ENCODE measurements around the gene JADE1.

JADE1 gene

GRCh38 chr4:128823025-128823661 lies 13.6 kb downstream of the JADE1 start:
- no peak for TF ChIP-seq EZH2phosphoT487 (IDR thresholded peaks at IDR 0.05; ENCODE audit: borderline replicate concordance)
- no peak for TF ChIP-seq CTCF (conservative IDR thresholded peaks at IDR 0.05; ENCODE audit: low read length)
- H3K27me3 ChIP-seq (ENCODE audit: insufficient read depth, low read length, poor library complexity, severe bottlenecking): no peaks in the 10 kb centered on the region
- H3K9me3 ChIP-seq (ENCODE audit: insufficient read depth, low read depth, low read length): no peaks in the 10 kb centered on the region
- H3K4me1 ChIP-seq (ENCODE audit: insufficient read depth, low read length, poor library complexity, severe bottlenecking): peaks cover 3% of the 10 kb centered on the region
- no peaks in the 10 kb centered on the region for H3K9me2 ChIP-seq (replicated peaks; ENCODE audit: low read depth, low read length)
- no peak overlapping the region for H3K4me3 ChIP-seq (ENCODE audit: low read length, poor library complexity, severe bottlenecking)
- peaks cover 89% of the 10 kb centered on the region for H4K20me1 ChIP-seq (ENCODE audit: insufficient read depth, low read length, poor library complexity, severe bottlenecking)
- H3F3A ChIP-seq (ENCODE audit: low read depth): no peaks in the 10 kb centered on the region
- no peak overlapping the region for H2AFZ ChIP-seq (ENCODE audit: low read length)
- no peak overlapping the region for H3K4me2 ChIP-seq (ENCODE audit: low read depth, low read length, poor library complexity, severe bottlenecking)
- H3K36me3 ChIP-seq (ENCODE audit: insufficient read depth, low read length): 0 out of 2 replicates have a peak, but pooled peaks cover 5% of the 10 kb centered on the region
- H3K79me2 ChIP-seq (ENCODE audit: insufficient read depth, low read length): peaks cover 100% of the 10 kb centered on the region
- H3K9ac ChIP-seq (ENCODE audit: low read depth, low read length, poor library complexity, severe bottlenecking): no peak overlapping the region

GRCh38 chr4:128825226-128825625 lies 15.7 kb downstream of the JADE1 start:
- Histone ChIP-seq H3K4me3 (ENCODE audit: low read length, poor library complexity, severe bottlenecking) (no peak overlapping the region), H3K9ac (ENCODE audit: low read depth, low read length, poor library complexity, severe bottlenecking) (no peak overlapping the region), H3F3A (ENCODE audit: low read depth) (no peaks in the 10 kb centered on the region), H4K20me1 (ENCODE audit: insufficient read depth, low read length, poor library complexity, severe bottlenecking) (peaks cover 89% of the 10 kb centered on the region), H3K9me3 (ENCODE audit: insufficient read depth, low read depth, low read length) (no peaks in the 10 kb centered on the region), H3K9me2 (replicated peaks; ENCODE audit: low read depth, low read length) (no peaks in the 10 kb centered on the region), H3K4me1 (ENCODE audit: insufficient read depth, low read length, poor library complexity, severe bottlenecking) (peaks cover 3% of the 10 kb centered on the region), H3K4me2 (ENCODE audit: low read depth, low read length, poor library complexity, severe bottlenecking) (no peak overlapping the region), H3K27me3 (ENCODE audit: insufficient read depth, low read length, poor library complexity, severe bottlenecking) (no peaks in the 10 kb centered on the region), H3K36me3 (ENCODE audit: insufficient read depth, low read length) (peaks cover 12% of the 10 kb centered on the region; the same call in 1 of the 2 replicates), H2AFZ (ENCODE audit: low read length) (no peak overlapping the region), H3K79me2 (ENCODE audit: insufficient read depth, low read length) (peaks cover 100% of the 10 kb centered on the region)
- no peak for TF ChIP-seq EZH2phosphoT487 (IDR thresholded peaks at IDR 0.05; ENCODE audit: borderline replicate concordance)
- TF ChIP-seq CTCF (conservative IDR thresholded peaks at IDR 0.05; ENCODE audit: low read length): no peak

GRCh38 chr4:128827296-128827695 lies 17.8 kb downstream of the JADE1 start:
- H3K4me2 ChIP-seq (ENCODE audit: low read depth, low read length, poor library complexity, severe bottlenecking): no peak overlapping the region
- no peaks in the 10 kb centered on the region for H3K9me2 ChIP-seq (replicated peaks; ENCODE audit: low read depth, low read length)
- peaks cover 30% of the 10 kb centered on the region; the same call in 1 of the 2 replicates for H3K36me3 ChIP-seq (ENCODE audit: insufficient read depth, low read length)
- no peaks in the 10 kb centered on the region for H3K9me3 ChIP-seq (ENCODE audit: insufficient read depth, low read depth, low read length)
- H3K4me3 ChIP-seq (ENCODE audit: low read length, poor library complexity, severe bottlenecking): no peak overlapping the region
- TF ChIP-seq EZH2phosphoT487 (IDR thresholded peaks at IDR 0.05; ENCODE audit: borderline replicate concordance): no peak
- H2AFZ ChIP-seq (ENCODE audit: low read length): no peak overlapping the region
- no peaks in the 10 kb centered on the region for H3F3A ChIP-seq (ENCODE audit: low read depth)
- H4K20me1 ChIP-seq (ENCODE audit: insufficient read depth, low read length, poor library complexity, severe bottlenecking): peaks cover 88% of the 10 kb centered on the region
- H3K27me3 ChIP-seq (ENCODE audit: insufficient read depth, low read length, poor library complexity, severe bottlenecking): no peaks in the 10 kb centered on the region
- H3K9ac ChIP-seq (ENCODE audit: low read depth, low read length, poor library complexity, severe bottlenecking): no peak overlapping the region
- H3K79me2 ChIP-seq (ENCODE audit: insufficient read depth, low read length): peaks cover 100% of the 10 kb centered on the region
- peaks cover 3% of the 10 kb centered on the region for H3K4me1 ChIP-seq (ENCODE audit: insufficient read depth, low read length, poor library complexity, severe bottlenecking)
